Transverse colon (tissue), 4 donors: ENCODE measurements around the gene EPHA4. TPM values are rescaled to one million over a fixed set of nuclear protein-coding genes. Genes with fewer than 3 reads are reported as not detected.

Experiments
- DNase-seq: peaks from one replicate; pipeline ENCODE4 v3.0.0-alpha.2; 2019
- H3K27ac ChIP-seq, 4 donors: fragments of 200-600 bp; sonication (generic); 2 replicates each; pipeline ENCODE4 v1.5.1; 2016 to 2018; ENCODE audit warnings: inconsistent platforms in 4 of 4
- H3K27me3 ChIP-seq: fragments of 200-600 bp; sonication (generic); 2 replicates; pipeline ENCODE4 v1.5.1; 2017; ENCODE audit warnings: inconsistent platforms
- H3K36me3 ChIP-seq, 4 donors: fragments of 200-600 bp; sonication (generic); 2 replicates each; pipeline ENCODE4 v1.5.1; 2017 to 2019; ENCODE audit warnings: inconsistent platforms in 4 of 4
- H3K4me1 ChIP-seq, 4 donors: fragments of 200-600 bp; sonication (generic); 2 replicates each; pipeline ENCODE4 v1.5.1; 2017 to 2020; ENCODE audit warnings: inconsistent platforms in 4 of 4
- H3K4me3 ChIP-seq, 4 donors: fragments of 200-600 bp; sonication (generic); 1 replicate in 1 of 4; 2 replicates in 3 of 4; pipeline versions ENCODE4 v1.5.1 to v1.6.1; 2017 to 2019; ENCODE audit warnings: inconsistent platforms in 4 of 4
- H3K9me3 ChIP-seq, 2 donors: fragments of 200-600 bp; sonication (generic); 2 replicates each; pipeline ENCODE4 v1.5.1; 2017 to 2019; ENCODE audit warnings: inconsistent platforms in 2 of 2
- EP300 ChIP-seq: sonication (generic); formaldehyde crosslinking; IDR thresholded peaks from one replicate; pipeline ENCODE4 v1.6.1; 2017; ENCODE audit warnings: antibody characterized with exemption, low read depth
- POLR2A ChIP-seq: fragments of 450-650 bp; IDR thresholded peaks from one replicate; pipeline ENCODE4 v1.6.1; 2016; ENCODE audit warnings: antibody characterized with exemption, mild to moderate bottlenecking, moderate library complexity
- POLR2AphosphoS5 ChIP-seq, 3 donors: sonication (generic); formaldehyde crosslinking; IDR thresholded peaks; one replicate each; pipeline ENCODE4 v1.6.1; 2016; ENCODE audit warnings: antibody characterized with exemption in 3 of 3
- WGBS, 2 donors: methylation state at CpG; one replicate each; pipeline ENCODE4 v1.1.5; 2018; ENCODE audit warnings: low coverage in 1 of 2; 5-methylcytosine and 5-hydroxymethylcytosine counted together
- in situ Hi-C, 4 donors: fragments of 200-750 bp; cut with MboI; loops; one replicate each; pipeline versions ENCODE4 v1.15.0 to v1.15.1; 2017; ENCODE audit warnings: low sequenced_read_pairs in 3 of 4, low pct_ligation_motif_present in 1 of 4, low pct_unique_long_range_greater_than_20kb in 1 of 4
- intact Hi-C: fragments of 100-400 bp; cut with DNase I; formaldehyde crosslinking; loops from one replicate; pipeline ENCODE4 v1.15.1; 2023; ENCODE audit warnings: low total_unique reads
- total RNA-seq, 4 donors: library from RNA; depleted of rRNA; stranded (reverse); fragments of >200 nt; gene quantifications; one replicate each; pipeline ENCODE4 v1.1.0, GENCODE V29; 2016
- TF ChIP-seq, protein P1 (sequence below), 5 experiments: fragments of 200-600 bp in 3 of 5; fragments of 450-650 bp in 2 of 5; sonication (generic) in 3 of 5; IDR thresholded peaks; 1 replicate in 2 of 5; 2 replicates in 3 of 5; pipeline ENCODE4 v1.5.1; 2016 to 2017; ENCODE audit warnings: antibody characterized with exemption in 5 of 5, inconsistent platforms in 3 of 5, mild to moderate bottlenecking in 2 of 5, moderate library complexity in 1 of 5

EPHA4 gene
- total RNA-seq, 4 donors from 2014 or later, result 1.5 to 21.0 (median 13.8) TPM

- H3K27me3 ChIP-seq, result no peaks in the 10 kb centered on the region
- H3K36me3 ChIP-seq, result no peaks in the 10 kb centered on the region
- WGBS, 2 donors, result 94 to 96% methylated on average over 5 of the region's 5 CpGs
- TF ChIP-seq POLR2A (no peak), EP300 (no peak), POLR2AphosphoS5 (IDR thresholded peaks at IDR 0.05) (no peak)
- TF ChIP-seq, protein P1, sequence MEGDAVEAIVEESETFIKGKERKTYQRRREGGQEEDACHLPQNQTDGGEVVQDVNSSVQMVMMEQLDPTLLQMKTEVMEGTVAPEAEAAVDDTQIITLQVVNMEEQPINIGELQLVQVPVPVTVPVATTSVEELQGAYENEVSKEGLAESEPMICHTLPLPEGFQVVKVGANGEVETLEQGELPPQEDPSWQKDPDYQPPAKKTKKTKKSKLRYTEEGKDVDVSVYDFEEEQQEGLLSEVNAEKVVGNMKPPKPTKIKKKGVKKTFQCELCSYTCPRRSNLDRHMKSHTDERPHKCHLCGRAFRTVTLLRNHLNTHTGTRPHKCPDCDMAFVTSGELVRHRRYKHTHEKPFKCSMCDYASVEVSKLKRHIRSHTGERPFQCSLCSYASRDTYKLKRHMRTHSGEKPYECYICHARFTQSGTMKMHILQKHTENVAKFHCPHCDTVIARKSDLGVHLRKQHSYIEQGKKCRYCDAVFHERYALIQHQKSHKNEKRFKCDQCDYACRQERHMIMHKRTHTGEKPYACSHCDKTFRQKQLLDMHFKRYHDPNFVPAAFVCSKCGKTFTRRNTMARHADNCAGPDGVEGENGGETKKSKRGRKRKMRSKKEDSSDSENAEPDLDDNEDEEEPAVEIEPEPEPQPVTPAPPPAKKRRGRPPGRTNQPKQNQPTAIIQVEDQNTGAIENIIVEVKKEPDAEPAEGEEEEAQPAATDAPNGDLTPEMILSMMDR (IDR thresholded peaks at IDR 0.05), result no peak
- H3K9me3 ChIP-seq, result no peaks in the 10 kb centered on the region
- peaks cover 3 to 21% (median 8%) of the 10 kb centered on the region in 4 donors for H3K4me1 ChIP-seq
- in situ Hi-C loops (no loop called here), intact Hi-C loops (no loop called here)
- no peak overlapping the region for H3K27ac ChIP-seq
- DNase-seq, result no peak
- H3K4me3 ChIP-seq, result no peak overlapping the region
Observed at GRCh38 chr2:221485503-221485870, 86.6 kb downstream of the EPHA4 start.

GRCh38 chr2:221484761-221485502, 87.2 kb downstream of the EPHA4 start:
- H3K9me3 ChIP-seq, result no peaks in the 10 kb centered on the region
- peaks cover 3 to 21% (median 6%) of the 10 kb centered on the region in 4 donors for H3K4me1 ChIP-seq
- TF ChIP-seq EP300 (no peak), POLR2A (no peak), POLR2AphosphoS5 (IDR thresholded peaks at IDR 0.05) (no peak)
- TF ChIP-seq, protein P1 (IDR thresholded peaks at IDR 0.05), result no peak
- H3K27me3 ChIP-seq, result no peaks in the 10 kb centered on the region
- no peak for DNase-seq
- H3K4me3 ChIP-seq, result no peak overlapping the region
- H3K27ac ChIP-seq, result no peak overlapping the region
- 96 to 99% methylated on average over 8 of the region's 8 CpGs for WGBS, 2 donors
- in situ Hi-C loops, result no loop called here
- intact Hi-C loops, result no loop called here
- H3K36me3 ChIP-seq, result no peaks in the 10 kb centered on the region

GRCh38 chr2:221482666-221483455, 89.2 kb downstream of the EPHA4 start:
- intact Hi-C loops, result no loop called here
- DNase-seq, result no peak
- Histone ChIP-seq H3K9me3 (no peaks in the 10 kb centered on the region), H3K4me1 (peaks cover 0 to 17% (median 4%) of the 10 kb centered on the region in 4 donors), H3K27me3 (no peaks in the 10 kb centered on the region), H3K4me3 (no peak overlapping the region), H3K36me3 (no peaks in the 10 kb centered on the region), H3K27ac (no peak overlapping the region)
- TF ChIP-seq, protein P1 (IDR thresholded peaks at IDR 0.05), result no peak
- no peak for TF ChIP-seq EP300
- no peak for TF ChIP-seq POLR2AphosphoS5 (IDR thresholded peaks at IDR 0.05)
- no peak for TF ChIP-seq POLR2A
- 78 to 84% methylated on average over 9 to 12 of the region's 12 CpGs for WGBS, 2 donors
- in situ Hi-C loops, result no loop called here

DNA sequence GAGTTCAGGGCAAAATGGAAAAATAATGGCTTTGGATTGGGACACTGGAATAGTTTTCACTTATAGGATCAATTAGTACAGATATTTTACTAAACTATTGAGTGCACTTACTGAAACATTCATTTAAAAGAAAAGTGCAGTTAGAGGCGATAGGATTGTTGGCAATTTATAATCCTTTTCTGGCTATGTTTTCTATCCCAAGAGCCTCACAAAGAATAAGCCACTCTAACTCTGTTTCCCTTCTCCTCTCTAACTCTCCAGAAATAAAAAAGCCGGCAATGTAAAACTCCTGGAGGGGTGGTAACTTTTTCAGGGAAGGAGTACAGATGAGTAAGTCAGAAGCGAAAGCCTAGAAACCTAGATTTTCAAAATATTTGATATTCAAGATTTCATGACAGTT, 91.3 kb downstream of the EPHA4 start:
- H3K36me3 ChIP-seq, result no peaks in the 10 kb centered on the region
- H3K9me3 ChIP-seq, result no peaks in the 10 kb centered on the region
- 82 to 90% methylated on average over 1 to 3 of the region's 3 CpGs for WGBS, 2 donors
- no peaks in the 10 kb centered on the region for H3K27me3 ChIP-seq
- no peak overlapping the region for H3K27ac ChIP-seq
- intact Hi-C loops (no loop called here), in situ Hi-C loops (no loop called here)
- no peak for TF ChIP-seq EP300
- TF ChIP-seq, protein P1 (IDR thresholded peaks at IDR 0.05), result no peak
- TF ChIP-seq POLR2A, result no peak
- H3K4me3 ChIP-seq, result no peak overlapping the region
- no peak for DNase-seq
- peaks cover 0 to 10% (median 0%) of the 10 kb centered on the region in 4 donors for H3K4me1 ChIP-seq
